Stimulated activated naive B cell treated with anti-CD40 and anti-IgM and Interleukin-4, amounts not matched to agents 10 μg/mL and 1 μg/mL and 100 μg/mL, for 72 hours (primary cell): Measurements from ENCODE around the gene NPW.
A peak's percentile ranks its signal among the peaks of the same experiment; 100 is the strongest.

ENCODE experiments used
- ATAC-seq, 2 donors: fragments of 150-1000 bp; cut with Tn5 transposase; replicated peaks; 2 replicates each; pipeline ENCODE4 v1.10.0; 2021; ENCODE audit warnings: moderate library complexity in 1 of 2
- DNase-seq: peaks from one replicate; pipeline ENCODE4 v3.0.0; 2021
- H3K27ac Mint-ChIP-seq: one replicate; pipeline ENCODE4 v1.8.0; 2022; ENCODE audit warnings: mild to moderate bottlenecking, mixed read lengths
- H3K27me3 Mint-ChIP-seq, 2 donors: one replicate each; pipeline ENCODE4 v1.8.0; 2022; ENCODE audit warnings: mixed read lengths in 2 of 2
- H3K36me3 Mint-ChIP-seq, 2 donors: one replicate each; pipeline ENCODE4 v1.8.0; 2022; ENCODE audit warnings: mixed read lengths in 2 of 2, mild to moderate bottlenecking in 1 of 2
- H3K4me1 Mint-ChIP-seq, 2 donors: one replicate each; pipeline ENCODE4 v1.8.0; 2022; ENCODE audit warnings: mixed read lengths in 2 of 2, mild to moderate bottlenecking in 1 of 2
- H3K4me3 Mint-ChIP-seq, 2 donors: one replicate each; pipeline ENCODE4 v1.8.0; 2022; ENCODE audit warnings: mild to moderate bottlenecking in 2 of 2, mixed read lengths in 2 of 2, moderate library complexity in 1 of 2
- H3K9me3 Mint-ChIP-seq, 2 donors: one replicate each; pipeline ENCODE4 v1.8.0; 2022; ENCODE audit warnings: mixed read lengths in 2 of 2, mild to moderate bottlenecking in 1 of 2

Gene NPW

DNA sequence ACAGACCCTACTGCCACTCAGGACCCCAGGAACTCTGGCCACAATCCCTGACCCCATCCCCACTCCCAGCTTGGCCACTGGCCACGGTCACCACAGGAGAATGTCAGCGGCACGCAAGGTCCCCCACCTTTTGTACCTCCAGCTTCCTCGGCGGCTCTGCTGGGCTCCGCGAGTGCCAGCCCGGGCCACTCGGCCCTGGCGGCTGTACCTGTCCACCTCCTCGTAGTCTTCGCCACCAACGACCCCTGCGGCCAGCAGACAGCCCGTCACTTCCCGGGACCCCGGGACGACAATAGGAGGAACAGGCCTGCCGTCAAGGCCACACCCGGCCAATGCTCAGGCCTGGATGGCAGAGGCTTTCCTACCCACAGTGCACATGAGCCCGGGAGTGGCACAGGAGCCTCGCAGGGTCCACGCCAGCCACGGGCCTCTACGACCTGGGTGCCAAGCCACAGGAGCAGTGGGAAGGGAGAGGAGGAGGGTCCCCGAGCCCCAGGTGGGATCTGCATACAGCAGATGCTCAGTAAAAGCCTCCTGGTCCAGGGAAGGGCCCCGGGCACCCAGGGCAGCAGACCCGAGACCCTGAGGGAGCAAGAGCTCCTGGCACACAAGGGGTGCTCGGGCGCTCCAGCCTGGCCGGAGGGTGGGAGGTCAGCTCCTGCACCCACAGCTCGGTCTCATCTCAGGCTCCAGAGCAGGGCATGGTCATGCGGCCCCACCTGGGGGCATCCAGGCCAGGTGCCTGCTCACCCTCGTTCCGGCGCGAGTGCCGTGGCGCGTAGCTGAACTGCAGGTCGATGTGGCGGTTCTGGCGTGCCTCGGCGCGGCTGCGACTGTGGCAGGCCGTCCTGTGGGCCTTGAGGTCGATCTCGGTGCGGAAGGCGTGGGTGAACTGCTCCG is 17.9 kb upstream of the NPW start:
- Mint-ChIP-seq H3K27me3 (no peaks in the 10 kb centered on the region), H3K36me3 (peaks cover 37 to 51% of the 10 kb centered on the region in 2 donors), H3K27ac (no peak overlapping the region), H3K4me3 (no peak overlapping the region), H3K4me1 (peaks cover 16 to 29% of the 10 kb centered on the region in 2 donors), H3K9me3 (no peaks in the 10 kb centered on the region)
- DNase-seq (no peak), ATAC-seq (no peak)

DNA sequence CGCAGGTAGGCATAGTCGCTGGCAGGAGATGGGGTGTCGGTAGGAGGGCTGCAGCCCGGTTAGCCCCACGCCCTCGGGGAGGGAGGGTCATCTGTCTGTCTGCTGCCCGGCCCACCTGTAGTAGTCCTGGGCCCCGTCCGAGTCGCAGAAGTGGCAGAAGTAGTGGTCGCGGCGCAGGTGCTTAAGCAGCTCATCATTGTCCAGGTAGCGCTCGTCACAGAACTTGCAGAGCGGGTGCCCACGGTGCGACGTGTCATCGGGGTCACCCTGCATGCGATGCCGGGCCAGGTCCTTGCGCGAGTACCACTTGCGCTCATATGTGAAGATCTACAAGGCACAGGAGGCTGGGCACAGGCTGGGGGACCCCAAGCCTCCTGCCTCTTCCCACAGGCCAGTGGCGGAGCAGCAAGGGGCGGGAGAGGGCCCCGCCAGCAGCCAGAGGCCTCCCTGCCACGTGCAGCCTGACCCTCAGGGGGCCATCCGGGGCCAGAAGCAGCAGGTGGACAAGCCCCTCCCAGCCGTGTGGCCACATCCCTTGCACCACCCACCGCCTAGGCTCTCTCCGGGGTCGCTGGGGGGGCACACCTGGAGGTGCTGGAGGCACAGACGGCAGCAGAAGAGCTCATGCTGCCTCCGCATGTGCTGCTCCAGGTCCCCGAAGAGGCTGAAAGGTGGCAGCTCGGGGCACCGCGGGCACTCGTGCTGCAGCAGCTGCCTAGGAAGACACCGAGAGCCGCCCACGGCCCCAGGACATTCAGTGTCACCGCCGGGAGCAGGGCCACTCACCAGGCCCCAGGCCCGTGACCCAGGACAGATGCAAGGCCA is 17.0 kb upstream of the NPW start:
- no peaks in the 10 kb centered on the region for H3K9me3 Mint-ChIP-seq
- no peak overlapping the region for H3K4me3 Mint-ChIP-seq
- ATAC-seq (no peak), DNase-seq (peak; percentile 0)
- H3K36me3 Mint-ChIP-seq, result peaks cover 42 to 50% of the 10 kb centered on the region in 2 donors
- H3K27me3 Mint-ChIP-seq, result no peaks in the 10 kb centered on the region
- no peak overlapping the region for H3K27ac Mint-ChIP-seq
- H3K4me1 Mint-ChIP-seq, result peaks cover 24 to 38% of the 10 kb centered on the region in 2 donors

- Mint-ChIP-seq H3K36me3 (peaks cover 42 to 53% of the 10 kb centered on the region in 2 donors), H3K9me3 (no peaks in the 10 kb centered on the region), H3K4me3 (no peak overlapping the region), H3K4me1 (peaks cover 30 to 45% of the 10 kb centered on the region in 2 donors), H3K27me3 (no peaks in the 10 kb centered on the region), H3K27ac (no peak overlapping the region)
- ATAC-seq (no peak), DNase-seq (no peak)
Observed at GRCh38 chr16:2003231-2003826, 16.3 kb upstream of the NPW start.

DNA sequence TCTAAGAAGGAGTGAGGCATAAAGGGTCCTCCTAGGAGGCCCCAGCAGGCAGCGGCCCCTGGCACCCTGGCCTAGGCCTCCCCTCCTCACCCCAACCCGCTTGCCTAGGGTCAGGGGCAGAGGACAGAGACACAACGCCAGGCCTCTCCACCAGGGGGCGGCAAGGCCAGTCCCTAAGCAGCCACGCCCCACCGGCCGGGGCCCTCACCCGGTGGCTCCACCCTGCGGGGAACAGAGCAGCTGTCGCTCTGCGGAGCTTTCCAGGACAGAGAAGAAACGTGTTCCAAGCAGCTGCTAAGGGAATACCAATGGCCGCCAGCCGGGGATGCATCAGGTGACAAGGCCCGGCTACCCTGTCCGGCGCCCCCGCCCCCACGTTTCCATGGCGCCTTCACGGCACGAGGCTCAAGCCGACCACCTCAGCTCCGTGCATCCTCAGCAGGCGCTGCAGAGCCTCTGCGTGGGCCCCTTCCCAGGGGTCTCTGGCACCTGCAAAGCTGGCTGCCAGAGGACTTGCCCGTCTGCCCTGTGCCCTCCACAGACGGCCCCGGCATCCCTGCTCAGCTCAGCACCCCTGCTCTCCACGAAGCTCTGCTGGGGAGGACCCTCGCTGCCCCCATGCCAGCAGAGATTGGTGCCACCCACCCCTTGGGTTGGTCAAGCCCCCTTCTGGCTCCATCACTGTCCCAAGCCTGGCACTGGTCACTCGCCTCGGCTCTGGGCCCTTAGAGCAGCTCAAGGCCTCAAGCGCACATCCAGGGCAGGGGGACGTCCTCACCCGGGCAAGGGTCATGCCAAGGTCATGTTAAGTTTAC is 15.6 kb upstream of the NPW start:
- H3K36me3 Mint-ChIP-seq, result peaks cover 39 to 54% of the 10 kb centered on the region in 2 donors
- peak; percentile 80 for DNase-seq
- peak overlapping the region; percentile 21 to 49 for H3K4me3 Mint-ChIP-seq
- no peaks in the 10 kb centered on the region for H3K9me3 Mint-ChIP-seq
- no peaks in the 10 kb centered on the region for H3K27me3 Mint-ChIP-seq
- ATAC-seq, result peak; percentile 95 to 97
- H3K27ac Mint-ChIP-seq, result peak overlapping the region; percentile 65
- H3K4me1 Mint-ChIP-seq, result peaks cover 35 to 52% of the 10 kb centered on the region in 2 donors

GRCh38 chr16:2004795-2005517 is 14.6 kb upstream of the NPW start:
- H3K4me1 Mint-ChIP-seq, result peaks cover 35 to 52% of the 10 kb centered on the region in 2 donors
- no peaks in the 10 kb centered on the region for H3K9me3 Mint-ChIP-seq
- H3K27ac Mint-ChIP-seq, result peak overlapping the region; percentile 71
- peak overlapping the region in 1 of 2 donors; percentile 65 for H3K4me3 Mint-ChIP-seq
- ATAC-seq (no peak), DNase-seq (no peak)
- peaks cover 37 to 50% of the 10 kb centered on the region in 2 donors for H3K36me3 Mint-ChIP-seq
- no peaks in the 10 kb centered on the region for H3K27me3 Mint-ChIP-seq

DNA sequence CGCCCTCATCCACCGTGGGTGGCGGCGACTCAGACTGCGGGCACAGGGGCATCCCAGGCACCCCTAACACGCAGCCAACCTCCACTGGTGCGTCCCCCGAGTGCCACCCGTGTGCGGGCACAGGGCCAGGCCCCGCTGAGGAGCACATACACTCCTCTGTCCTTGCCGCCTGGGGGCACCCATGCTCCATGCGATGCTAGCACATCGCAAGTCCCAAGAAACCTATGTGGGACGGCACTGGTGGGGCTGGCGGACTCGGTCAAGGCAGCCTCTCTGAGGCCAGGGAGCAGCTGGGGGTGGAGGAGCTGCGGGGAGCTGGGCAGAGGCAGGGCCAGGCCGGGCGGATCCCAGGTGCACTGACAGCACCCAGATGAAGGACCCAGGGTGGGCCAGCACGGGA is 13.9 kb upstream of the NPW start:
- peak overlapping the region; percentile 25 for H3K27ac Mint-ChIP-seq
- peaks cover 38 to 58% of the 10 kb centered on the region in 2 donors for H3K4me1 Mint-ChIP-seq
- no peak for ATAC-seq
- peaks cover 33 to 50% of the 10 kb centered on the region in 2 donors for H3K36me3 Mint-ChIP-seq
- DNase-seq, result no peak
- H3K4me3 Mint-ChIP-seq, result peak overlapping the region; percentile 53 to 74
- no peaks in the 10 kb centered on the region for H3K9me3 Mint-ChIP-seq
- H3K27me3 Mint-ChIP-seq, result no peaks in the 10 kb centered on the region

- H3K36me3 Mint-ChIP-seq, result peaks cover 28 to 46% of the 10 kb centered on the region in 2 donors
- H3K27ac Mint-ChIP-seq, result peak overlapping the region; percentile 25
Observed at GRCh38 chr16:2006317-2006716, 13.3 kb upstream of the NPW start.

GRCh38 chr16:2007081-2007836 is 12.3 kb upstream of the NPW start:
- no peak for ATAC-seq
- Mint-ChIP-seq H3K4me1 (peaks cover 38 to 58% of the 10 kb centered on the region in 2 donors), H3K36me3 (peaks cover 26 to 45% of the 10 kb centered on the region in 2 donors), H3K27me3 (no peaks in the 10 kb centered on the region), H3K4me3 (peak overlapping the region; percentile 93), H3K27ac (peak overlapping the region; percentile 51), H3K9me3 (no peaks in the 10 kb centered on the region)
- no peak for DNase-seq

More at GRCh38 chr16:2006317-2006716, 13.3 kb upstream of the NPW start:
- no peak for ATAC-seq
- no peak for DNase-seq
- H3K4me3 Mint-ChIP-seq, result peak overlapping the region; percentile 48 to 74
- H3K27me3 Mint-ChIP-seq, result no peaks in the 10 kb centered on the region
- peaks cover 38 to 58% of the 10 kb centered on the region in 2 donors for H3K4me1 Mint-ChIP-seq
- no peaks in the 10 kb centered on the region for H3K9me3 Mint-ChIP-seq

DNA sequence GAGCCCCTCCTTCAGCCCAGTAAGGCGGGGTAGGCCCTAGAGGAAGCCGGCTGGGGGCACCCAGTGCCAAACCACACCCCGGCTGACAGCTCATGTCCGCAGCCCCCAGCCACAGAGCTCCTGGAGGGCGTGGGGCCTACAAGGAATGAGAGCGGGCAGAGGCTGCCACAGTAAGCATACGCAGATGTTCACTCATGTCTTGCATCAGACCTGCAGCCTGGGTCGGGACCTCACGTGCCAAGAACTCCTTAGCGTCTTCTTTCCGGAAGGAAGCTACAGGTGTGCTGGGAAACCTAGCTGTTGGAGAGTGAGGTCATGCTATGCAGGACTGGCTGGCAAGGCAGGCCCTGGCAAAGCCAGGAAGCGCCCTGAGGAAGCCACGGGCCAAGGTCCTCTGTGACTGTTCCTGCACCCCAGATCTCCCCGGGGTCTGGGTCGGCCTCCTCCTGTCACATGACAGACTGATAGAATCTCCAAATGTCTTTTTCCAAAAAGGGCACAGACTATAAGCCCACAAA is 11.5 kb upstream of the NPW start:
- no peak for ATAC-seq
- peak overlapping the region; percentile 62 for H3K27ac Mint-ChIP-seq
- H3K4me1 Mint-ChIP-seq, result peaks cover 38 to 58% of the 10 kb centered on the region in 2 donors
- H3K9me3 Mint-ChIP-seq, result no peaks in the 10 kb centered on the region
- no peak for DNase-seq
- no peaks in the 10 kb centered on the region for H3K27me3 Mint-ChIP-seq
- peaks cover 23 to 41% of the 10 kb centered on the region in 2 donors for H3K36me3 Mint-ChIP-seq
- H3K4me3 Mint-ChIP-seq, result peak overlapping the region; percentile 93

- no peak for DNase-seq
- Mint-ChIP-seq H3K4me3 (peak overlapping the region; percentile 93), H3K27ac (peak overlapping the region; percentile 82), H3K27me3 (no peaks in the 10 kb centered on the region), H3K4me1 (peaks cover 38 to 58% of the 10 kb centered on the region in 2 donors), H3K9me3 (no peaks in the 10 kb centered on the region), H3K36me3 (peaks cover 23 to 41% of the 10 kb centered on the region in 2 donors)
- ATAC-seq, result peak in 1 of 2 donors; percentile 7
Observed at GRCh38 chr16:2008631-2009163, 10.9 kb upstream of the NPW start.

DNA sequence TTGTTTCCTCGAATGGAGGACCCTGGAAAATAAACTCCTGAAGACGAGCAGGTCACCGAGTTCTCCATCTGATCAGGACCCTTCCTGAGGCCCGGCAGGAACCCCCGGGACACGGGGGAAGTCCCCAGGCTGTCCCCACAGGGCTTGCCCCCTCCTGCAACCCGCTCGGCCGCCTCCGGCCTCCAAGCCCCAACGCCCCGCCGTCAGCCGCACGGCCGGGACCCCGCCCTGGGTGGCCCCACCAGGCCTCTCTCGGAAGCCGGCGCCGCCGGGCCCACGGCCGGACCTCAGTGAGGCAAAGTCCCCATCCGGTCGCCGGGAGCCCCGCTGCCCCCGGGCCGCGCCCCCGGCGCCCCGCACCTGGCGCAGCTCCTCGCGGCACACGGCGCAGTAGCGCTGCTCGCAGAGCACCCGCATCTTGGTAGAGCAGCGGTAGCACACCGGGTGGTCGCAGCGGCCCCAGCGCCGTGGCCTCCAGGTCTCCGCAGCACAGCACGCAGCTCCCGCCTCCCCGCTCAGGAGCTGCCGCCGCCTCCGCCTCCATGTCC is 10.3 kb upstream of the NPW start:
- peak overlapping the region; percentile 82 for H3K27ac Mint-ChIP-seq
- ATAC-seq (peak; percentile 41 to 49), DNase-seq (no peak)
- peak overlapping the region; percentile 93 for H3K4me3 Mint-ChIP-seq
- H3K27me3 Mint-ChIP-seq, result no peaks in the 10 kb centered on the region
- H3K36me3 Mint-ChIP-seq, result peaks cover 23 to 41% of the 10 kb centered on the region in 2 donors
- H3K4me1 Mint-ChIP-seq, result peaks cover 38 to 54% of the 10 kb centered on the region in 2 donors
- no peaks in the 10 kb centered on the region for H3K9me3 Mint-ChIP-seq
